ENCODE results near the gene SEMA3D. TPM values are rescaled to one million over a fixed set of nuclear protein-coding genes. Genes with fewer than 3 reads are reported as not detected.

SEMA3D gene
- polyA plus RNA-seq, 2 of the 4 experiments (the other 2 are of a cell fraction) = 0.04 to 0.13 TPM

DNA sequence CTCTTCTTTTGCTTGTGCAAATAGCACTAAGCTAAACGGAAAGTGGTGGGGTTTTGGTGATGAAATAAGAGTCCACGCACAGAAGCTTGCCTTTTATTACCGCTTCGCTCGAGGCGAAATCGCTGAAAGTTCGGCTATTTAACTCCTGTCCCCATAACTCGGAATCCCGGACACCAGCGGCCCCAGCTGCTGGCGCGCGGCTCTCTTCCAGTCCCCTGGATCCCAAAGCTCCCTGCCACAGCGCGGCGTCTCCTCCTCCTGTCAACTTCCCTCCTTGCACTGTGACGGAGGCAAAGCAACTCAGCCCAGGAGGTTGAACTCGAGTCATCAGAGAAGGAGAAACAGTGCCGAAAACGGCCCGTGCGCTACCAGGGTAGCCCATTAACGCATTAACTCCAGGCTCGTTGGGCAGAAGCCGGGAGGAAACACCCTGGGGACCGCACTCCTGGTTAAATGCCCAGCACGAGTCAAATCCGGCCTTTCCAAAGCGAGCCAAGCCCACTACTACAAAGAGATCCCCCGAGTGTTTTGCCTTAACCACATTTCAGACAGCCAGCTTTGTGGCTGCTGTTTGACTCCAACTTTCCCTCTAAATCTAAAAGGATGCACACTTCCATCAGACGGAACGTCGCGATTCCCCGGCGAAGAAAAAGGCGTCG, 1.3 kb downstream of the SEMA3D start:
- Histone ChIP-seq H3K4me3 (peak overlapping the region; percentile 52), H3K4me2 (peak overlapping the region; percentile 99), H3K27ac (no peak overlapping the region), H3K9me3 (no peaks in the 10 kb centered on the region), H3K4me1 (0 out of 3 replicates have a peak, but pooled peaks cover 3% of the 10 kb centered on the region)
- ChIA-PET POLR2A (no interaction called here), CTCF (interaction anchor here (0.8 to 2.5 kb wide), 7 partner anchors 10 to 644 kb away, joined by 3 to 9 read pairs (median 4); no protein-coding TSS in a partner anchor)
- ATAC-seq (peak; percentile 43 to 56; a peak in 4 of 6 replicates), DNase-seq (ENCODE audit: low read depth in 1 of 2, low spot score in 1 of 2) (peak; percentile 9 to 28), FAIRE-seq (no peak)
- TF ChIP-seq FOSB (CRISPR knock-in tag; IDR thresholded peaks at IDR 0.05) (no peak), TFCP2L1 (CRISPR knock-in tag; IDR thresholded peaks at IDR 0.05) (no peak), RCOR1 (IDR thresholded peaks at IDR 0.05; ENCODE audit: low read depth, low read length) (no peak), HOXB5 (CRISPR knock-in tag; IDR thresholded peaks at IDR 0.05) (no peak), FOXS1 (CRISPR knock-in tag; IDR thresholded peaks at IDR 0.05) (no peak), ESRRA (IDR thresholded peaks at IDR 0.05; ENCODE audit: borderline replicate concordance, low read length) (no peak), CHD2 (IDR thresholded peaks at IDR 0.05; ENCODE audit: low read length, partially characterized antibody) (no peak), EP300 (IDR thresholded peaks at IDR 0.05) (no peak), POLR2AphosphoS2 (conservative IDR thresholded peaks at IDR 0.05; ENCODE audit: low read length) (no peak), KDM5A (IDR thresholded peaks at IDR 0.05) (no peak), ZSCAN20 (CRISPR knock-in tag; IDR thresholded peaks at IDR 0.05) (no peak)
- TF ChIP-seq, protein P1, sequence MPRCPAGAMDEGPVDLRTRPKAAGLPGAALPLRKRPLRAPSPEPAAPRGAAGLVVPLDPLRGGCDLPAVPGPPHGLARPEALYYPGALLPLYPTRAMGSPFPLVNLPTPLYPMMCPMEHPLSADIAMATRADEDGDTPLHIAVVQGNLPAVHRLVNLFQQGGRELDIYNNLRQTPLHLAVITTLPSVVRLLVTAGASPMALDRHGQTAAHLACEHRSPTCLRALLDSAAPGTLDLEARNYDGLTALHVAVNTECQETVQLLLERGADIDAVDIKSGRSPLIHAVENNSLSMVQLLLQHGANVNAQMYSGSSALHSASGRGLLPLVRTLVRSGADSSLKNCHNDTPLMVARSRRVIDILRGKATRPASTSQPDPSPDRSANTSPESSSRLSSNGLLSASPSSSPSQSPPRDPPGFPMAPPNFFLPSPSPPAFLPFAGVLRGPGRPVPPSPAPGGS (IDR thresholded peaks at IDR 0.05) = no peak
- 8% methylated on average over 38 of the region's 39 CpGs for WGBS (ENCODE audit: missing lambda C conversion rate)

DNA sequence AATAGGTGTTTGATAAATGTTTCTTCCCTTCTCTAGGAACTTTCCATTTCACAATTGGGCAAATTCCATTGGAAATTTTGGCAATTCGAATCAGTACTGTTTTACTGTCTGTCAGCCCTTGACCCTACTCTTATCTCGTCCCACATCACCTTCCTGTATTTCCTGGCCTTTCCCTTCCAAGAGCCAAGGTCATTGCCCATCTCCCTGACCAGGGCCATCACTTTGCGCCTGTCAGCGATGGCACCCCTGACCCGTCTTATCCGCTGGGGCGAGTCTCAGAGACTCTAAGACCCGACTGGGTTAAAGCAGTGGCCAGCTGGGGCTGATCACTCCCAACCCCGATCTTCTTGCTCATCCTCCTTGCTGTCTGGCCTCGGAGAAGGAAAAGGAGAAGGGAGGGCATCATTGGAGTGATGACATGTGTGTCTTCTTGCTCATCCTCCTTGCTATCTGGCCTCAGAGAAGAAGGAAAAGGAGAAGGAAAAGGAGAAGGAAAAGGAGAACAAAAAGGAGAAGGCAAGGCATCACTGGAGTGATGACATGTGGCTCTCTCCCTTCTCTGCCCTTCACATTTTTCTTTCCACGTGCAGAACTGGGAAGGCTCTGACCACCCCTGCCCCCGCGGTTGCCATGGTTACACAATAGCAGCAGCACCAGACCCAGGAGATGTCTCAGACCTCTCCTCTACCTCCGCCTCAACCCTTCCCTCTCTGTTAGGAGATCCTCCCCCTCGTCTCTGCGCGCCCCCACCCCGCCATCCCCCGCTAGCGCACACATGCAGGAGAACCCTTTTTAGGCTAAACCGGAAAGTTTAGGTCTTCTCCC, 2.0 kb downstream of the SEMA3D start:
- FAIRE-seq (no peak), DNase-seq (ENCODE audit: low read depth in 1 of 2, low spot score in 1 of 2) (no peak), ATAC-seq (no peak)
- ChIA-PET POLR2A (no interaction called here), CTCF (interaction anchor here (0.8 to 2.5 kb wide), 4 partner anchors 11 to 645 kb away, joined by 3 to 9 read pairs (median 4); no protein-coding TSS in a partner anchor)
- TF ChIP-seq MAFK (IDR thresholded peaks at IDR 0.05; ENCODE audit: partially characterized antibody) = no peak
- TF ChIP-seq, protein P2, sequence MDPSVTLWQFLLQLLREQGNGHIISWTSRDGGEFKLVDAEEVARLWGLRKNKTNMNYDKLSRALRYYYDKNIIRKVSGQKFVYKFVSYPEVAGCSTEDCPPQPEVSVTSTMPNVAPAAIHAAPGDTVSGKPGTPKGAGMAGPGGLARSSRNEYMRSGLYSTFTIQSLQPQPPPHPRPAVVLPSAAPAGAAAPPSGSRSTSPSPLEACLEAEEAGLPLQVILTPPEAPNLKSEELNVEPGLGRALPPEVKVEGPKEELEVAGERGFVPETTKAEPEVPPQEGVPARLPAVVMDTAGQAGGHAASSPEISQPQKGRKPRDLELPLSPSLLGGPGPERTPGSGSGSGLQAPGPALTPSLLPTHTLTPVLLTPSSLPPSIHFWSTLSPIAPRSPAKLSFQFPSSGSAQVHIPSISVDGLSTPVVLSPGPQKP (IDR thresholded peaks at IDR 0.05; ENCODE audit: low read depth, low read length) = no peak
- no peak for TF ChIP-seq FOSB (CRISPR knock-in tag; IDR thresholded peaks at IDR 0.05)
- TF ChIP-seq, protein P1 (IDR thresholded peaks at IDR 0.05) = no peak
- no peak for TF ChIP-seq EP300 (IDR thresholded peaks at IDR 0.05)
- no peak for TF ChIP-seq RARB (CRISPR knock-in tag; IDR thresholded peaks at IDR 0.05)
- TF ChIP-seq CBX2 (IDR thresholded peaks at IDR 0.05; ENCODE audit: borderline replicate concordance, low read depth) = no peak
- no peak for TF ChIP-seq CHD2 (IDR thresholded peaks at IDR 0.05; ENCODE audit: low read length, partially characterized antibody)
- no peak for TF ChIP-seq FOSL2 (IDR thresholded peaks at IDR 0.05)
- TF ChIP-seq FOSL2 (CRISPR knock-in tag; IDR thresholded peaks at IDR 0.05) = no peak
- peak overlapping the region; percentile 52 for H3K4me3 ChIP-seq
- WGBS (ENCODE audit: missing lambda C conversion rate) = 49% methylated on average over 16 of the region's 21 CpGs
- H3K27ac ChIP-seq = no peak overlapping the region
- no peaks in the 10 kb centered on the region for H3K9me3 ChIP-seq
- H3K4me2 ChIP-seq = peak overlapping the region; percentile 99
- H3K4me1 ChIP-seq = 0 out of 3 replicates have a peak, but pooled peaks cover 3% of the 10 kb centered on the region
